GM12801 (cell line): ENCODE data around the gene MPHOSPH9.

Experiments
- TF ChIP-seq, protein P1 (sequence below): IDR thresholded peaks from one replicate; pipeline ENCODE4 v1.5.1; 2011; ENCODE audit warnings: control low read depth; ENCODE audit not compliant: insufficient read length; ENCODE audit errors: extremely low read depth

Gene MPHOSPH9

DNA sequence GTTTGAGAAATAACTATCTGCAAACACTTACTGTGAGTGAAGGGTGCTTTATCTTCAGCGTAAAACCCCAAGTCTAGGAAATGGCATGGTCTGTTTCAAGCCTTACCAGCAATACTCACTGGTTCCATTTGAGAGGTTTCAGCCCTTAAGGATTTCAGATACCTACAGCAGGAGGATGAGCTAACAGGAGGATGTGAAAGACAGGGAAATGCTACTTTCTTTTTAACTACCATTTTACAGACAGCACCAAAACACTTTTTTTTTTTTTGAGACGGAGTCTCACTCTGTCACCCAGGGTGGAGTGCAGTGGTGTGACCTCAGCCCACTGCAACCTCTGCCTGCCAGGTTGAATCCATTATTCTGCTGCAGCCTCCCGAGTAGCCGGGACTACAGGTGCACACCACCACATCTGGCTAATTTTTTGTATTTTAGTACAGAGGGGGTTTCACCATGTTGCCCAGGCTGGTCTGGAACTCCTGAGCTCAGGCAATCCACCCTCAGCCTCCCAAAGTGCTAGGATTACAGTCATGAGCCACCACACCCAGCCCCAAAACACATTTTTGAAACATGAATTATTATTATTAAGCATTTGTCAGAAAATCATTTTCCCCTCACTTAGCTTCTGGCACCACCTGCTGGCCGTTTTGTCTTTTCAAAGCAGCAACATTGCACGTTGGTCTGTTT lies 4.8 kb upstream of the MPHOSPH9 start:
- TF ChIP-seq, protein P1, sequence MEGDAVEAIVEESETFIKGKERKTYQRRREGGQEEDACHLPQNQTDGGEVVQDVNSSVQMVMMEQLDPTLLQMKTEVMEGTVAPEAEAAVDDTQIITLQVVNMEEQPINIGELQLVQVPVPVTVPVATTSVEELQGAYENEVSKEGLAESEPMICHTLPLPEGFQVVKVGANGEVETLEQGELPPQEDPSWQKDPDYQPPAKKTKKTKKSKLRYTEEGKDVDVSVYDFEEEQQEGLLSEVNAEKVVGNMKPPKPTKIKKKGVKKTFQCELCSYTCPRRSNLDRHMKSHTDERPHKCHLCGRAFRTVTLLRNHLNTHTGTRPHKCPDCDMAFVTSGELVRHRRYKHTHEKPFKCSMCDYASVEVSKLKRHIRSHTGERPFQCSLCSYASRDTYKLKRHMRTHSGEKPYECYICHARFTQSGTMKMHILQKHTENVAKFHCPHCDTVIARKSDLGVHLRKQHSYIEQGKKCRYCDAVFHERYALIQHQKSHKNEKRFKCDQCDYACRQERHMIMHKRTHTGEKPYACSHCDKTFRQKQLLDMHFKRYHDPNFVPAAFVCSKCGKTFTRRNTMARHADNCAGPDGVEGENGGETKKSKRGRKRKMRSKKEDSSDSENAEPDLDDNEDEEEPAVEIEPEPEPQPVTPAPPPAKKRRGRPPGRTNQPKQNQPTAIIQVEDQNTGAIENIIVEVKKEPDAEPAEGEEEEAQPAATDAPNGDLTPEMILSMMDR, result no peak

DNA sequence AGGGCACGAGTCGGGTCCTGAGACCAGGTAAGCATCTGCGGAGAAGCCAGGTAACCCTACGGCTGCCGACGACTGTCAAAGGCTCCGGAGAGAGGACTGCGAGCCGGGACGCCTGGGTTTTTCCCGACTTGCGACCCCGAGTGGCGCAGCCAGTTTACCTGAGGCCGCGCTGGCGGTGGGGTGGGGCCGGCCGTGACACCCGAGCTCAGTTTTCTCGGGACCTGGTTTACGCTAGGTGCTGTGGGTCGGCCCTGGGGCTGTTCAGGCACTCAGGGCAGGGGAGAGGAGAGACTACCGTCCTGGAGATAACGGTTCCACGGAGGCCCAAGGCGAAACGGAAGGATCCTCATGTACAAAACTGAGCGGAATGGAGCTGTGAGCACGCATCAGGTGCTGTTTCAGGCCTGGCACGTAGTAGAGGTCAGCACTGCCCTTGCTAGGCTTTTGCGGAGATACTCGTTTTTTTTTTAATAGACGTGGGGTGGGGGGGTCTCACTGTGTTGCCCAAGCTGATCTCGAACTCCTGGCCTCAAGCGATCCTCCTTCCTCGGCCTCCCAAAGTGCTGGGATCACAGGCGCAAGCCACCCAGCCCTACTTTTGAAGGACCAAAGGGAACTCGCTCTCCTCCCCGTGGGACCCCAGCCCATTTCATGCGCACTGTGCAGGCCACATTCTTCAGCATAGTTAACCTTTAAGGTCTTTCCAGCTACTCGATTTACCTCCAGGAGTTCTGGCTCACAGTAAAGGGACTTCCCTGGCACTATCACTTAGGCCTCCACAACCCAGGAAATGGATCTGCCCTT lies 766 bp upstream of the MPHOSPH9 start:
- TF ChIP-seq, protein P1, result no peak

DNA sequence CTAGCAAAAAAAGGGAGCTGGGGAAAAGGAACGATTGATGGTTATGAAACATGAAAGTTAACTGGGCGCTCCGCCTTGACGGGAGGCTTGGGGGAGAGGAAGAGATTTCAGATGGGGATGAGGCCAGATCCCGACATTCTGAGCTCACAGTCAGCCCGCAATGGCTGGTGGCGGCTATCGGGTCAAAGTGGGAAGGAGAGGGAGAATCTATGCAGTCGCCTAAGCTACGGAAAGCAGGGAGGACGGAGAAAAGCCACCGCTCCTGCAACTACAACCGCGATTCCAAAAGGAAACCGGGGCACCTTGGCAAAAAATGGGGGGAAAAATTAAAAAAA lies 502 bp downstream of the MPHOSPH9 start:
- TF ChIP-seq, protein P1, result no peak

DNA sequence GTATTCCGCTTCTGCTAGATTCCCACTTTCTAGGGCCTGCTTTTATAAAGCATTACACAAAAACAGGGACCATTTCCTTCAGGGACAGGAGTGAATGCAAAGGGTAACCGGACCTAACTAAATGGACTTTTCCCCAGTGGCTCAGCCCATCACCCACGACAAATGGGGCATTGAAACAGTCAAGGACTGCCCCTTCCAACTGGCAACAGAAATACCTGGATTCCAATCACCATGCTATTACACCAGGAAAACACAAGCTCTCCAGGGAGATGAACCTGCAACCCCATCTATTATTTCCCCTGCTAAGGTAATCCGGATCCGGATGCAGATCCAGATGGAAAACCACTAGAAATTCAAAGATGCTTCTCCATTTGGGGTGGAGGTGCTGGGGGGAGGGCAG lies 1.0 kb downstream of the MPHOSPH9 start:
- TF ChIP-seq, protein P1, result no peak

DNA sequence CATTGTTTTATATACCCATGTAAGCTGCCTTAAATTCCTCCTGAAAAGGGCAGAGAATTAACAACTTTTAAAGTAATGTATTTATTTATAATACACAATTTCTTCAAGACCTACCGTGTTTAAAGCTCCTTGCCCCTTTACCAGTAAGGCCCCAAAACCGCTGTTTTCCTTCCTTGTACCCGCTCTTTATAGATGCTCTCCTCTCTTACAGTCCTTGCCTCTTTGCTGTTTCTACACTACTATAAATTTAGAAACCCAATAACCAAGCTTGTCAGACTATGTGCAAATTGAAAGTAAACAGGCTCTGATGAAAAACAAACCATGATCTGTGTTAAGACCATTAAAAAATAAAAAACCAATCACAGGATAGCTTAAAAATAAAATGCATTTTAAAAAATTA lies 3.9 kb downstream of the MPHOSPH9 start:
- TF ChIP-seq, protein P1, result no peak

DNA sequence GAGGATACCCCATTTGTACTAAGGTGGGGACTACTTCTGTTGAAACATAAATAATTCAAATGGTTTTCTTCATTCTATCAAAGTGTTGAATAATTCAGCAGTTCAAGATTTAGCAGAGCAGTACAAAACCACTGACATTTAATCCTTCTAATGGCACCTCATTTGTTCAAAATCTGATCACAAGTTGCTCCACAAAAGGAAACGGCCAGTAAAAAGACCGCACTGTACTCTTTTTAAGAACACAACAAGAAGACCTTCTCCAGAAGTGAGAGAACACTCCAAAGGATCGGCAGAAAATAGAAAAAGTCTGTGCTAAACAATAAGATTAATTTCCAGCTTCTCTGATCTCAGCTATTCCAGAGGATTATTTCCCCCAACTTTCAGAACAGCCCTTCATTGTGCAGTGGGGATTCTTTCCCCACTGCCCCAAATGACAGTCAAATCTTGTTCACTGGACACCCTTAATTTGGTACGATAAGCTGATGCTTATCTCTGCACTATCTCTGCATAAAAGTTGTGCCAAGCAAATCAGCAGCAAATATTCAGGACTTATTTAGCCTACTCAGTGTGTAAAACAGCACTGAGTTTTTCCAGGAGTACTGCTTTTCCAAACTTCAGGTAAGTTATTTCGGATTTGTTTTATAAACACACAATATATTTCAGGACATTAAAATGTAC lies 5.2 kb downstream of the MPHOSPH9 start:
- TF ChIP-seq, protein P1, result no peak

DNA sequence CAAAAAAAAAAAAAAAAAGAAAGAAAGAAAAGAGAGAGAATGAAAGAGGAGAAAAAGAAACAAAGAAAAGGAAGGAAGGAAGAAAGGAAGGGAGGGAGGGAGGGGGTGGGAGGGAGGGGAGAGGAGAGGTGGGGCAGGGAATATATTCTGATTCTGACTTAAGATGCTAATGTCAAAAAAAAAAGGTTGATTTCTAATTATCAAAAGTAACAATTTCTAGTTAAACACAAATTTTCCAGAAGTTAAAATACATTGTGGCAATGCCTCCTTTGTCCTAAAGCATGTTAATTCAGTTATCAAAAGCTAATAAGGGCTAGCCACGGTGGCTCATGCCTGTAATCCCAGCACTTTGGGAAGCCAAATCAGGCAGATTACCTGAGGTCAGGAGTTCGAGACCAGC lies 7.5 kb downstream of the MPHOSPH9 start:
- TF ChIP-seq, protein P1, result no peak
